GM13976 (cell line): ENCODE results near the gene SLC31A1.
"Not testable (repeated sequence)": the region's sequence is repeated elsewhere in the genome, so short reads cannot be mapped to it uniquely, and the experiment has no call there.

Source experiments
- DNase-seq: peaks from one replicate; pipeline ENCODE4 v3.0.0; 2012; ENCODE audit warnings: low spot score
- CTCF ChIP-seq: IDR thresholded peaks from 2 replicates; pipeline ENCODE4 v1.5.1; 2012; ENCODE audit warnings: borderline replicate concordance, mild to moderate bottlenecking; ENCODE audit not compliant: insufficient read depth; ENCODE audit errors: extremely low read depth, missing control alignments, control extremely low read depth
- in situ Hi-C: fragments of 300-500 bp; cut with MboI; formaldehyde crosslinking; loops from one replicate; pipeline ENCODE4 v1.12.0; 2022; ENCODE audit warnings: low sequenced_read_pairs, mixed read lengths, inconsistent platforms; ENCODE audit not compliant: unreplicated experiment

Gene SLC31A1

GRCh38 chr9:113278840-113279239 lies 57.5 kb downstream of the SLC31A1 start:
- in situ Hi-C loops: no loop called here
- no peak for TF ChIP-seq CTCF
- DNase-seq: no peak

- in situ Hi-C loops: no loop called here
- no peak for TF ChIP-seq CTCF
- no peak for DNase-seq
Measured at GRCh38 chr9:113281356-113281755, 60.0 kb downstream of the SLC31A1 start.

GRCh38 chr9:113289091-113289490 lies 67.7 kb downstream of the SLC31A1 start:
- no peak for TF ChIP-seq CTCF
- in situ Hi-C loops: no loop called here
- no peak for DNase-seq

- in situ Hi-C loops: no loop called here
- no peak for TF ChIP-seq CTCF
- DNase-seq: no peak
Measured at GRCh38 chr9:113290052-113290607, 68.8 kb downstream of the SLC31A1 start.

- in situ Hi-C loops: no loop called here
- no peak for DNase-seq
Measured at GRCh38 chr9:113293285-113293878, 72.0 kb downstream of the SLC31A1 start.

GRCh38 chr9:113296247-113296646 lies 74.9 kb downstream of the SLC31A1 start:
- DNase-seq, in situ Hi-C loops: not testable (repeated sequence)

More at GRCh38 chr9:113293285-113293878, 72.0 kb downstream of the SLC31A1 start:
- TF ChIP-seq CTCF: no peak

- DNase-seq: no peak
- in situ Hi-C loops: no loop called here
Measured at GRCh38 chr9:113296796-113297558, 75.6 kb downstream of the SLC31A1 start.

More at GRCh38 chr9:113296796-113297558, 75.6 kb downstream of the SLC31A1 start:
- TF ChIP-seq CTCF: no peak
